CD4-positive, alpha-beta T cell treated with Interleukin-6 at 100 ng/mL for 8 hours (primary cell): ENCODE results near the gene FAAH.
"Not testable (repeated sequence)": the region's sequence is repeated elsewhere in the genome, so short reads cannot be mapped to it uniquely, and the experiment has no call there.

Experiments
- DNase-seq: peaks from one replicate; pipeline ENCODE4 v3.0.0-alpha.2; 2020; ENCODE audit warnings: mixed read lengths, low spot score

The FAAH gene

GRCh38 chr1:46394108-46394871 is at the start of gene FAAH:
Gene FAAH (plus strand): TSS chr1:46394317. CDS start chr1:46394349, 32 bp downstream.
- no peak for DNase-seq

- DNase-seq, result no peak
Observed at GRCh38 chr1:46344481-46344880, 49.6 kb upstream of the FAAH start.

GRCh38 chr1:46345281-46345680 is 48.8 kb upstream of the FAAH start:
- no peak for DNase-seq

- no peak for DNase-seq
Observed at GRCh38 chr1:46352363-46352762, 41.8 kb upstream of the FAAH start.

GRCh38 chr1:46355920-46356319 is 38.2 kb upstream of the FAAH start:
- DNase-seq, result not testable (repeated sequence)

- DNase-seq, result no peak
Observed at GRCh38 chr1:46362158-46362557, 32.0 kb upstream of the FAAH start.

GRCh38 chr1:46363121-46363520 is 31.0 kb upstream of the FAAH start:
- DNase-seq, result no peak

GRCh38 chr1:46364612-46365011 is 29.5 kb upstream of the FAAH start:
- no peak for DNase-seq

GRCh38 chr1:46365796-46366195 is 28.3 kb upstream of the FAAH start:
- DNase-seq, result not testable (repeated sequence)

GRCh38 chr1:46367072-46367471 is 27.0 kb upstream of the FAAH start:
- no peak for DNase-seq

GRCh38 chr1:46367701-46368100 is 26.4 kb upstream of the FAAH start:
- DNase-seq, result not testable (repeated sequence)

- DNase-seq, result no peak
Observed at GRCh38 chr1:46368791-46369190, 25.3 kb upstream of the FAAH start.

GRCh38 chr1:46369542-46370213 is 24.4 kb upstream of the FAAH start:
- DNase-seq, result no peak

GRCh38 chr1:46370214-46370633 is 23.9 kb upstream of the FAAH start:
- DNase-seq, result no peak

- DNase-seq, result no peak
Observed at GRCh38 chr1:46372431-46372830, 21.7 kb upstream of the FAAH start.

GRCh38 chr1:46379996-46380395 is 14.1 kb upstream of the FAAH start:
- DNase-seq, result no peak

GRCh38 chr1:46380508-46380907 is 13.6 kb upstream of the FAAH start:
- no peak for DNase-seq

GRCh38 chr1:46393510-46393909 is 607 bp upstream of the FAAH start:
- no peak for DNase-seq

GRCh38 chr1:46394872-46395465 is 852 bp downstream of the FAAH start:
- DNase-seq, result no peak

GRCh38 chr1:46396441-46397398 is 2.6 kb downstream of the FAAH start:
- no peak for DNase-seq

GRCh38 chr1:46399307-46399706 is 5.2 kb downstream of the FAAH start:
- no peak for DNase-seq

GRCh38 chr1:46400421-46400820 is 6.3 kb downstream of the FAAH start:
- no peak for DNase-seq
